WTC11 (cell line): Measurements from ENCODE around the gene ATAD2B.

Experiments
- ATF3 ChIP-seq: sonication (generic); formaldehyde crosslinking; conservative IDR thresholded peaks from 2 replicates; pipeline ENCODE4 v1.8.1; 2022; ENCODE audit warnings: mild to moderate bottlenecking, missing genetic modification reagents
- CTCF ChIP-seq: fragments of 200-600 bp; IDR thresholded peaks from 2 replicates; pipeline ENCODE4 v1.8.0; 2022; ENCODE audit warnings: antibody characterized with exemption
- ESRRA ChIP-seq: sonication (generic); formaldehyde crosslinking; IDR thresholded peaks from 2 replicates; pipeline ENCODE4 v1.8.1; 2022; ENCODE audit warnings: mild to moderate bottlenecking, missing genetic modification reagents, borderline replicate concordance

- TF ChIP-seq ESRRA (CRISPR knock-in tag): no peak
- no peak for TF ChIP-seq CTCF
- TF ChIP-seq ATF3 (CRISPR knock-in tag): no peak
Measured at GRCh38 chr2:23843051-23843976, 83.6 kb downstream of the ATAD2B start.
